A673 (cell line): ENCODE results near the gene EGR1. TPM values are rescaled to one million over a fixed set of nuclear protein-coding genes. Genes with fewer than 3 reads are reported as not detected.
"Not testable (repeated sequence)": the region's sequence is repeated elsewhere in the genome, so short reads cannot be mapped to it uniquely, and the experiment has no call there.

Source experiments
- BruUV-seq: library from RNA; stranded (reverse); fragments of 400-500 nt; replicated peaks from 2 replicates; lab custom pipeline; 2021; lab: Mats Ljungman, UMichigan
- CTCF ChIA-PET: fragments of 300-600 bp; sonication (Branson Sonifier 250); formaldehyde crosslinking; loops from one replicate; lab custom pipeline; 2022; ENCODE audit warnings: antibody characterized with exemption; lab: Charles Lee
- POLR2A ChIA-PET: fragments of 300-600 bp; sonication (Branson Sonifier 250); formaldehyde crosslinking; loops from one replicate; lab custom pipeline; 2022; ENCODE audit warnings: antibody characterized with exemption; ENCODE audit not compliant: low non-redundant PET; lab: Charles Lee
- DNase-seq: peaks from one replicate; pipeline ENCODE4 v3.0.0-alpha.2; 2015; ENCODE audit warnings: low spot score
- H3K27ac ChIP-seq: fragments of 200-600 bp; sonication (generic); 2 replicates; pipeline ENCODE4 v1.5.1; 2016; ENCODE audit warnings: mixed run types, low read depth, mild to moderate bottlenecking, mixed read lengths, antibody characterized with exemption, low read length; ENCODE audit not compliant: poor library complexity, severe bottlenecking
- H3K27me3 ChIP-seq: fragments of 200-600 bp; sonication (generic); replicated peaks from 2 replicates; pipeline ENCODE4 v1.6.1; 2017; ENCODE audit warnings: mixed run types, low read depth, mild to moderate bottlenecking, mixed read lengths, antibody characterized with exemption, low read length; ENCODE audit not compliant: insufficient read depth, poor library complexity
- H3K36me3 ChIP-seq: fragments of 200-600 bp; sonication (generic); 2 replicates; pipeline ENCODE4 v1.6.1; 2016; ENCODE audit warnings: mixed run types, mild to moderate bottlenecking, mixed read lengths, antibody characterized with exemption, low read length; ENCODE audit not compliant: insufficient read depth, poor library complexity, severe bottlenecking
- H3K4me1 ChIP-seq: fragments of 200-600 bp; sonication (generic); 2 replicates; pipeline ENCODE4 v1.6.1; 2017; ENCODE audit warnings: mixed run types, mild to moderate bottlenecking, mixed read lengths, antibody characterized with exemption, low read length; ENCODE audit not compliant: insufficient read depth, poor library complexity, severe bottlenecking
- H3K4me3 ChIP-seq: fragments of 200-600 bp; sonication (generic); 2 replicates; pipeline ENCODE4 v1.5.1; 2016; ENCODE audit warnings: low read depth, mixed run types, mild to moderate bottlenecking, mixed read lengths, low read length; ENCODE audit not compliant: poor library complexity, severe bottlenecking
- H3K9me3 ChIP-seq: fragments of 200-600 bp; sonication (generic); 2 replicates; pipeline ENCODE4 v1.6.1; 2016; ENCODE audit warnings: mixed run types, low read depth, mild to moderate bottlenecking, mixed read lengths, antibody characterized with exemption, low read length; ENCODE audit not compliant: poor library complexity, severe bottlenecking
- CTCF ChIP-seq: fragments of 300-800, 200-600 bp; sonication (generic); conservative IDR thresholded peaks from 2 replicates; pipeline ENCODE4 v1.5.1; 2017; ENCODE audit warnings: low read depth, mild to moderate bottlenecking, antibody characterized with exemption, low read length, moderate library complexity, mixed read lengths
- EZH2 ChIP-seq: fragments of 200-600 bp; sonication (generic); IDR thresholded peaks from 2 replicates; pipeline ENCODE4 v1.6.1; 2017; ENCODE audit warnings: borderline replicate concordance, low read depth, mild to moderate bottlenecking, mixed read lengths, antibody characterized with exemption, low read length; ENCODE audit not compliant: poor library complexity, severe bottlenecking
- intact Hi-C: fragments of 100-400 bp; cut with micrococcal nuclease; formaldehyde crosslinking; loops from one replicate; pipeline ENCODE4 v1.10.0; 2022; ENCODE audit not compliant: unreplicated experiment
- total RNA-seq: library from RNA; stranded (reverse); gene quantifications from 2 replicates; pipeline ENCODE4 v1.2.3, GENCODE V29; 2021

The EGR1 gene
- total RNA-seq, 1 experiment from 2014 or later, result 64.8 TPM

GRCh38 chr5:138504799-138505198, 39.5 kb downstream of the EGR1 start:
- peak; percentile 55 for DNase-seq
- ChIA-PET CTCF (interaction anchor here (1.7 kb wide), 1 partner anchor 55 kb away, joined by 27 read pairs; no protein-coding TSS in a partner anchor), POLR2A (no interaction called here)
- Histone ChIP-seq H3K4me1 (peaks cover 12% of the 10 kb centered on the region), H3K36me3 (peaks cover 25% of the 10 kb centered on the region), H3K4me3 (no peak overlapping the region), H3K27ac (peak overlapping the region; percentile 38), H3K9me3 (no peaks in the 10 kb centered on the region), H3K27me3 (no peaks in the 10 kb centered on the region)
- intact Hi-C loops, result loop anchor here (5.0 kb wide), 1 partner anchor 322 kb away; no protein-coding TSS in a partner anchor
- TF ChIP-seq CTCF (no peak), EZH2 (no peak)
- BruUV-seq, result no TSS peak

- no peaks in the 10 kb centered on the region for H3K27me3 ChIP-seq
- CTCF ChIA-PET, result no interaction called here
- no peak overlapping the region for H3K27ac ChIP-seq
- no peak for TF ChIP-seq EZH2
- peaks cover 43% of the 10 kb centered on the region for H3K36me3 ChIP-seq
- intact Hi-C loops, result no loop called here
- DNase-seq, result no peak
- POLR2A ChIA-PET, result no interaction called here
- BruUV-seq, result no TSS peak
- H3K4me1 ChIP-seq, result peaks cover 12% of the 10 kb centered on the region
- no peaks in the 10 kb centered on the region for H3K9me3 ChIP-seq
- no peak overlapping the region for H3K4me3 ChIP-seq
Measured at GRCh38 chr5:138506370-138507306, 41.4 kb downstream of the EGR1 start.

GRCh38 chr5:138507485-138507884, 42.2 kb downstream of the EGR1 start:
- POLR2A ChIA-PET, H3K27ac ChIP-seq, H3K4me3 ChIP-seq, H3K27me3 ChIP-seq, CTCF ChIA-PET, DNase-seq, intact Hi-C loops, H3K9me3 ChIP-seq: not testable (repeated sequence)
- BruUV-seq, result TSS peak; percentile 46
- H3K4me1 ChIP-seq, result peaks cover 12% of the 10 kb centered on the region
- peaks cover 49% of the 10 kb centered on the region for H3K36me3 ChIP-seq

GRCh38 chr5:138508958-138509357, 43.7 kb downstream of the EGR1 start:
- TF ChIP-seq EZH2, result no peak
- no peak for TF ChIP-seq CTCF

More at GRCh38 chr5:138508958-138509357, 43.7 kb downstream of the EGR1 start:
- intact Hi-C loops, result no loop called here
- peaks cover 64% of the 10 kb centered on the region for H3K36me3 ChIP-seq
- H3K27me3 ChIP-seq, result no peaks in the 10 kb centered on the region
- BruUV-seq, result no TSS peak
- ChIA-PET CTCF (interaction anchor here (0.7 kb wide), 1 partner anchor 45 kb away, joined by 6 read pairs; no protein-coding TSS in a partner anchor), POLR2A (interaction anchor here (0.7 kb wide), 1 partner anchor 1879 kb away, joined by 3 read pairs; no protein-coding TSS in a partner anchor)
- H3K4me1 ChIP-seq, result peaks cover 12% of the 10 kb centered on the region
- DNase-seq, result no peak
- peak overlapping the region; percentile 5 for H3K27ac ChIP-seq
- no peak overlapping the region for H3K4me3 ChIP-seq
- no peaks in the 10 kb centered on the region for H3K9me3 ChIP-seq
